ENCODE data around the gene CLPTM1.

GRCh38 chr19:44974857-44975256, 19.7 kb downstream of the CLPTM1 start:
- TF ChIP-seq CTCF (IDR thresholded peaks at IDR 0.05) (no peak), POLR2A (IDR thresholded peaks at IDR 0.05) (no peak)

Data from stomach (tissue), 4 donors.